ENCODE results near the gene CD320. TPM values are rescaled to one million over a fixed set of nuclear protein-coding genes. Genes with fewer than 3 reads are reported as not detected.

CD320 gene
- total RNA-seq, 6 experiments from 2014 or later, result 54.2 to 65.7 (median 57.6) TPM

DNA sequence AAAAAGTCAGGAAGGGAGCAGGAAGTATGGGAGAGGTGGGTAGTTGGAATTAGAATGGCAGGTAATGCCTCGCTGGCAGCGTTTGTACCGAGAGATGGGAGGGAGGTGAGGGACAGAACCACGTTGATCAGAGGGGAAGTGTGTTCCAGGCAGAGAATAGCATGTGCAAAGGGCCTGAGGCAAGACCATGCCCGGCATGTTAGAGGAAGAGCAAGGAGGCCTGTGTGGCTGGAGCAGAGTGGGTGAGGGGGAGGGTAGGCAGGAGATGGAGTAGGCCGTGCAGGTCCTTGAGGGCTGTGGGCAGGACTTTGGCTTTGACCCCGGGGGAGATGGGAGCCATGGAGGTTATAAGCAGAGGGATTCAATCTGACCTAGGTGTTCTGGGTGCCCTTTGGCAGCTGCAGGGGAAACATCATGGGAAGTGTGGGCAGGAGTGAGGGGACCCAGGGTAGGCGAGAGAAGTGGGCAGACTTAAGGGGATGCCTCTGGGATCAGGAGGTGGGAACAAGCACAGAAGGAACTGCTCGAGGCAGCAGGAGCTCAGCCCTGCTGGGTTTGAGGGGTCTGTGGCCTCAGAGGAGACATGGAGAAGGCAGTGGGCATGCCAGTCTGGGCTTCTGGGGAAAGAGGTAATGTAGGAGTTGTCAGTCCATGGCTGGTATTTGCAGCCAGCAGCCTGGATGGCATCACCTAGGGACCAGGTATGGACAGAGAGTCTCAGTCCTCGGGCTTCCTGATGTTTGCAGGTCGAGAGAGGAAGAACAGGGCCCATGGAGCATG lies 48.8 kb downstream of the CD320 start:
- H3K36me3 Mint-ChIP-seq (ENCODE audit: low read depth), result no peaks in the 10 kb centered on the region
- H3K27me3 Mint-ChIP-seq (ENCODE audit: insufficient read depth), result peaks cover 14% of the 10 kb centered on the region
- H3K9me3 Mint-ChIP-seq, result no peaks in the 10 kb centered on the region
- DNase-seq, result no peak
- H3K4me1 Mint-ChIP-seq (ENCODE audit: low read depth), result no peaks in the 10 kb centered on the region; the same call in 1 of the 2 replicates
- no peak for TF ChIP-seq CTCF (IDR thresholded peaks at IDR 0.05)
- H3K4me3 Mint-ChIP-seq, result no peak overlapping the region
- no peak overlapping the region for H3K27ac Mint-ChIP-seq

DNA sequence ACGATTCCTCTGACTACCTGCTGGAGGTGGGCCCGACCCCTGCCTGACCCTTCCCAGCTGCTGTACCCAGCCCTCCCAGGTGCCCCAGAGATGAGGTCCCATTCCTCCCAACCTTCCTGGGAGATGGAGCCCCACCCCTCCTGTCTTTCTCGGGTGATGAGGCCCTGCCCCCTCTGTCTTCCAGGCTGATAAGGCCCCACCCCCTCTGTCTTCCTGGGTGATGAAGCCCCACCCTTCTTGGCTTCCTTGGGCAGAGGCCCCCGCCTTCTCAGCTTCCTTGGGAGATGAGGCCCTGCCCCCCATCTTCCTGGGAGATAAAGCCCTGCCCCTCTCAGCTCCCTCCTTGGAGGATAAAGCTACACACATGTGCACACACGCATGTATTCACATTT lies 51.1 kb downstream of the CD320 start:
- DNase-seq, result no peak
- no peak overlapping the region for H3K4me3 Mint-ChIP-seq
- H3K9me3 Mint-ChIP-seq, result no peaks in the 10 kb centered on the region
- TF ChIP-seq CTCF (IDR thresholded peaks at IDR 0.05), result no peak
- no peak overlapping the region for H3K27ac Mint-ChIP-seq
- H3K27me3 Mint-ChIP-seq (ENCODE audit: insufficient read depth), result peaks cover 9% of the 10 kb centered on the region
- no peaks in the 10 kb centered on the region; the same call in 1 of the 2 replicates for H3K4me1 Mint-ChIP-seq (ENCODE audit: low read depth)
- no peaks in the 10 kb centered on the region for H3K36me3 Mint-ChIP-seq (ENCODE audit: low read depth)

- H3K36me3 Mint-ChIP-seq (ENCODE audit: low read depth), result no peaks in the 10 kb centered on the region
- no peak overlapping the region for H3K4me3 Mint-ChIP-seq
- H3K9me3 Mint-ChIP-seq, result no peaks in the 10 kb centered on the region
- no peak for DNase-seq
- no peaks in the 10 kb centered on the region; the same call in 1 of the 2 replicates for H3K4me1 Mint-ChIP-seq (ENCODE audit: low read depth)
- no peak overlapping the region for H3K27ac Mint-ChIP-seq
- peaks cover 7% of the 10 kb centered on the region for H3K27me3 Mint-ChIP-seq (ENCODE audit: insufficient read depth)
- TF ChIP-seq CTCF (IDR thresholded peaks at IDR 0.05), result peak; percentile 14; the same call in 1 of the 2 replicates
Observed at GRCh38 chr19:8256276-8257051, 51.7 kb downstream of the CD320 start.

DNA sequence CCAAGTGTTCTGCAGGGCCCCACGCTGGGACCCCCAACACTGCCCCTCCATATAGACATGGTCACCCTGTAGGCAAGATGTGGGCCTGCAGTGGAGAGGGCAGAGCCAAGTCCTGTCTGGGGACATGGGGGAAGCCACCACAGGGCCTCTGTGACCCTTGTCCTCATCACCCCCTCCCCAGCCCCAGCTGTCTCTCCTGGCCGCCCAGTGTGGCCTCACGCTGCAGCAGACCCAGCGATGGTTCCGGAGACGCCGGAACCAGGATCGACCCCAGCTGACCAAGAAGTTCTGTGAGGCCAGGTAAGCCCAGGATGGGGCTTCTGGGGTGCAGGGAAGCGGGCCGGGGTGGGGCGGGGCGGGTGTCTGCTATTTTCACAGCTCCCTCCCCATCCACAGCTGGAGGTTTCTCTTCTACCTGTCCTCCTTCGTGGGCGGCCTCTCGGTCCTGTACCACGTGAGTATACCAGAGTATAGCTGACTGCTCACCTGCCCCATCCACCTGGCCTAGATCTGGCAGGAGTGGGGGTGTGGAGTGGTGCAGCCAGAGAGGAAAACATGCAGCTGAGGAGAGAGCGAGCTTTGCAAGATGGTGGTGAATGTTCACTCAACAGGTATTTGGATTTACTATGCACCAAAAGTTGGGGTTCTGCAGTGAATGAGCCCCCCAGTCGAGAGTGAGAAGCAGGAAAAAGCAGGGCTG lies 52.6 kb downstream of the CD320 start:
- Mint-ChIP-seq H3K36me3 (ENCODE audit: low read depth) (no peaks in the 10 kb centered on the region), H3K27me3 (ENCODE audit: insufficient read depth) (peaks cover 7% of the 10 kb centered on the region), H3K4me1 (ENCODE audit: low read depth) (no peaks in the 10 kb centered on the region; the same call in 1 of the 2 replicates), H3K27ac (no peak overlapping the region), H3K4me3 (no peak overlapping the region), H3K9me3 (no peaks in the 10 kb centered on the region)
- no peak for DNase-seq
- no peak for TF ChIP-seq CTCF (IDR thresholded peaks at IDR 0.05)

GRCh38 chr19:8254286-8255001 lies 53.7 kb downstream of the CD320 start:
- no peak for TF ChIP-seq CTCF (IDR thresholded peaks at IDR 0.05)
- Mint-ChIP-seq H3K36me3 (ENCODE audit: low read depth) (no peaks in the 10 kb centered on the region), H3K27ac (no peak overlapping the region), H3K9me3 (no peaks in the 10 kb centered on the region), H3K4me3 (no peak overlapping the region), H3K27me3 (ENCODE audit: insufficient read depth) (peaks cover 9% of the 10 kb centered on the region), H3K4me1 (ENCODE audit: low read depth) (no peaks in the 10 kb centered on the region; the same call in 1 of the 2 replicates)
- no peak for DNase-seq
